Prostate gland (tissue), 2 donors: ENCODE measurements around the gene NKIRAS1. TPM values are rescaled to one million over a fixed set of nuclear protein-coding genes. Genes with fewer than 3 reads are reported as not detected.

Experiments
- DNase-seq: peaks from one replicate; pipeline ENCODE4 v3.0.0-alpha.2; 2019; ENCODE audit warnings: low spot score
- H3K27ac ChIP-seq, 2 donors: fragments of 200-600 bp; sonication (generic); 2 replicates each; pipeline ENCODE4 v1.5.1; 2017 to 2019
- H3K27me3 ChIP-seq: fragments of 200-600 bp; sonication (generic); replicated peaks from 2 replicates; pipeline ENCODE4 v1.5.1; 2019; ENCODE audit not compliant: insufficient read depth
- H3K36me3 ChIP-seq, 2 donors: fragments of 200-600 bp; sonication (generic); 1 replicate in 1 of 2; 2 replicates in 1 of 2; pipeline versions ENCODE4 v1.5.1 to v1.8.1; 2017 to 2019
- H3K4me1 ChIP-seq: fragments of 200-600 bp; sonication (generic); replicated peaks from 2 replicates; pipeline ENCODE4 v1.5.1; 2019
- H3K4me3 ChIP-seq, 2 donors: fragments of 200-600 bp; sonication (generic); 2 replicates each; pipeline ENCODE4 v1.5.1; 2017 to 2019
- H3K9me3 ChIP-seq: fragments of 200-600 bp; sonication (generic); 2 replicates; pipeline ENCODE4 v1.5.1; 2017
- POLR2A ChIP-seq: fragments of 450-650 bp; IDR thresholded peaks from one replicate; pipeline ENCODE4 v1.6.1; 2016; ENCODE audit warnings: antibody characterized with exemption, mild to moderate bottlenecking
- POLR2AphosphoS5 ChIP-seq: sonication (generic); formaldehyde crosslinking; IDR thresholded peaks from one replicate; pipeline ENCODE4 v1.6.1; 2017; ENCODE audit warnings: antibody characterized with exemption
- whole genome bisulfite sequencing: methylation state at CpG from one replicate; pipeline ENCODE4 v1.1.5; 2018; 5-methylcytosine and 5-hydroxymethylcytosine counted together
- intact Hi-C: fragments of 100-400 bp; cut with DNase I; formaldehyde crosslinking; loops from one replicate; pipeline ENCODE4 v1.14.2; 2022
- total RNA-seq, 2 donors: library from RNA; depleted of rRNA; stranded (reverse); fragments of >200 nt; gene quantifications; one replicate each; pipeline ENCODE4 v1.1.0, GENCODE V29; 2016
- TF ChIP-seq, protein P1 (sequence below), 4 experiments: fragments of 200-600 bp in 2 of 4; fragments of 450-650 bp in 2 of 4; sonication (generic) in 2 of 4; IDR thresholded peaks; 1 replicate in 3 of 4; 2 replicates in 1 of 4; pipeline ENCODE4 v1.5.1; 2016 to 2019; ENCODE audit warnings: antibody characterized with exemption in 4 of 4, mild to moderate bottlenecking in 2 of 4, moderate library complexity in 2 of 4

Gene NKIRAS1
- 10 to 100 TPM in 1 of 2 donors, 1 to 10 TPM in 1; 9.4 to 19.9 TPM for total RNA-seq

GRCh38 chr3:23916886-23917678, at the start of gene NKIRAS1, which contains the start of gene RPL15:
Gene NKIRAS1 (minus strand): TSS chr3:23916990. CDS start chr3:23910904, 6,086 bp downstream.
Gene RPL15 (plus strand): TSS chr3:23917132. CDS start chr3:23917860, 728 bp downstream.
- TF ChIP-seq POLR2AphosphoS5 (peak; percentile 99), POLR2A (peak; percentile 95)
- TF ChIP-seq, protein P1, sequence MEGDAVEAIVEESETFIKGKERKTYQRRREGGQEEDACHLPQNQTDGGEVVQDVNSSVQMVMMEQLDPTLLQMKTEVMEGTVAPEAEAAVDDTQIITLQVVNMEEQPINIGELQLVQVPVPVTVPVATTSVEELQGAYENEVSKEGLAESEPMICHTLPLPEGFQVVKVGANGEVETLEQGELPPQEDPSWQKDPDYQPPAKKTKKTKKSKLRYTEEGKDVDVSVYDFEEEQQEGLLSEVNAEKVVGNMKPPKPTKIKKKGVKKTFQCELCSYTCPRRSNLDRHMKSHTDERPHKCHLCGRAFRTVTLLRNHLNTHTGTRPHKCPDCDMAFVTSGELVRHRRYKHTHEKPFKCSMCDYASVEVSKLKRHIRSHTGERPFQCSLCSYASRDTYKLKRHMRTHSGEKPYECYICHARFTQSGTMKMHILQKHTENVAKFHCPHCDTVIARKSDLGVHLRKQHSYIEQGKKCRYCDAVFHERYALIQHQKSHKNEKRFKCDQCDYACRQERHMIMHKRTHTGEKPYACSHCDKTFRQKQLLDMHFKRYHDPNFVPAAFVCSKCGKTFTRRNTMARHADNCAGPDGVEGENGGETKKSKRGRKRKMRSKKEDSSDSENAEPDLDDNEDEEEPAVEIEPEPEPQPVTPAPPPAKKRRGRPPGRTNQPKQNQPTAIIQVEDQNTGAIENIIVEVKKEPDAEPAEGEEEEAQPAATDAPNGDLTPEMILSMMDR (IDR thresholded peaks at IDR 0.05), result peak; percentile 33 to 93 (median 70)
- H3K9me3 ChIP-seq, result no peaks in the 10 kb centered on the region
- H3K27me3 ChIP-seq, result no peaks in the 10 kb centered on the region
- WGBS, result under 1% methylated on average over 64 of the region's 64 CpGs
- H3K27ac ChIP-seq, result peak within 1 kb of the TSS; percentile 87 to 89
- peaks cover 3% of the 10 kb centered on the region for H3K4me1 ChIP-seq
- no peaks in the 10 kb centered on the region for H3K36me3 ChIP-seq
- intact Hi-C loops, result loop anchor here (1.0 kb wide), 1 partner anchor 30 kb away; no protein-coding TSS in a partner anchor
- DNase-seq, result peak; percentile 97
- H3K4me3 ChIP-seq, result peak within 1 kb of the TSS; percentile 61 to 80

DNA sequence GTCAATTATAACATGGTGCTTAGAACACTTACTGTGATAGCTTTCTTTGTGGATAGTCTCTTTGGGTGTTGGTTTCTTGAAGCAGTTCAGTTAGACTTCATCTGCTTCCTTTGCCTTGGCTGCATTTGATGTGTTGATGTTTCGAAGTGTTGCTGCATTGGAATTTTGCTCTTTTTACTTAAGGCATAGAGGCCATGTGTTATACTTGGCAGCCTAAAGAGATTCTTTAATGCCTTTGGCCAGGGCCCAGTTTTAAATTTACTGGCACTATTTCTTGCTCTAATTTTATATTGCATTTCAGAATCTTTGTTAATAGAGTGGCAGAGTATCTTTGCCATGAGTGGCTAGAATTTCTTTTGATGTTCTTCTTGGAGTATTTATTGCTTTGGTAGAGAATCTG, 49.5 kb upstream of the NKIRAS1 start:
- no peak overlapping the region for H3K27ac ChIP-seq
- no peaks in the 10 kb centered on the region for H3K36me3 ChIP-seq
- intact Hi-C loops, result no loop called here

GRCh38 chr3:23964537-23965235, 47.9 kb upstream of the NKIRAS1 start:
- DNase-seq, result no peak
- intact Hi-C loops, result no loop called here
- Histone ChIP-seq H3K36me3 (no peaks in the 10 kb centered on the region), H3K4me1 (no peaks in the 10 kb centered on the region), H3K27me3 (no peaks in the 10 kb centered on the region), H3K4me3 (no peak overlapping the region), H3K9me3 (no peaks in the 10 kb centered on the region), H3K27ac (no peak overlapping the region)
- TF ChIP-seq, protein P1 (IDR thresholded peaks at IDR 0.05), result no peak
- TF ChIP-seq POLR2AphosphoS5, result no peak
- WGBS, result 73% methylated on average over 3 of the region's 3 CpGs

More for the DNA sequence above, 49.5 kb upstream of the NKIRAS1 start:
- H3K27me3 ChIP-seq, result no peaks in the 10 kb centered on the region
- H3K4me1 ChIP-seq, result no peaks in the 10 kb centered on the region
- TF ChIP-seq, protein P1 (IDR thresholded peaks at IDR 0.05), result no peak
- TF ChIP-seq POLR2AphosphoS5, result no peak
- TF ChIP-seq POLR2A, result no peak
- 52% methylated on average over 1 of the region's 1 CpG for WGBS
- DNase-seq, result no peak
- H3K9me3 ChIP-seq, result no peaks in the 10 kb centered on the region
- no peak overlapping the region for H3K4me3 ChIP-seq

DNA sequence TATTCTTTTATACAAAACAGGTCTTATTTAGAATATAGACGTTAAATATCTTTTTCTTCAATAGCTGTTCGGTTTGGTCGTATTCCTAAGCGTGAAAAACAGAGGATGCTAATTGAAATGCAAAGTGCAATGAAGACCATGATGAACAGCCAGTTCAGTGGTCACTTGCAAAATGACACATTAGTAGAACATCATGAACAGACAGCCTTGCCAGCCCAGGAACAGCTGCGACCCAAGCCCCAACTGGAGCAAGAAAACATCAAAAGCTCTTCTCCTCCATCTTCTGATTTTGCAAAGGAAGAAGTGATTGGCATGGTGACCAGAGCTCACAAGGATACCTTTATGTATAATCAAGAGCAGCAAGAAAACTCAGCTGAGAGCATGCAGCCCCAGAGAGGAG, 45.1 kb upstream of the NKIRAS1 start:
- Histone ChIP-seq H3K4me3 (no peak overlapping the region), H3K9me3 (no peaks in the 10 kb centered on the region), H3K4me1 (no peaks in the 10 kb centered on the region), H3K27ac (no peak overlapping the region), H3K27me3 (no peaks in the 10 kb centered on the region), H3K36me3 (no peaks in the 10 kb centered on the region)
- 94% methylated on average over 5 of the region's 5 CpGs for WGBS
- TF ChIP-seq POLR2AphosphoS5 (no peak), POLR2A (no peak)
- DNase-seq, result no peak
- intact Hi-C loops, result no loop called here

GRCh38 chr3:23961066-23961465, 44.3 kb upstream of the NKIRAS1 start:
- no peak overlapping the region for H3K27ac ChIP-seq
- no peak for TF ChIP-seq POLR2AphosphoS5
- TF ChIP-seq, protein P1 (IDR thresholded peaks at IDR 0.05), result no peak
- TF ChIP-seq POLR2A, result no peak
- no peak overlapping the region for H3K4me3 ChIP-seq
- DNase-seq, result no peak
- intact Hi-C loops, result no loop called here
- no peaks in the 10 kb centered on the region for H3K9me3 ChIP-seq
- no peaks in the 10 kb centered on the region for H3K4me1 ChIP-seq
- no peaks in the 10 kb centered on the region for H3K36me3 ChIP-seq
- whole genome bisulfite sequencing, result 100% methylated on average over 1 of the region's 1 CpG
- no peaks in the 10 kb centered on the region for H3K27me3 ChIP-seq
